Activated CD4-positive, CD25-positive, alpha-beta regulatory T cell treated with anti-CD3 and anti-CD28 coated beads, Interleukin-2, amount 50 U/mL, for 16 hours (primary cell): ENCODE results near the gene EBF3.

ENCODE experiments used
- DNase-seq: peaks from one replicate; pipeline ENCODE4 v3.0.0-alpha.2; 2020; ENCODE audit warnings: low read depth, low spot score

The EBF3 gene

GRCh38 chr10:129945526-129945925 is 18.5 kb downstream of the EBF3 start:
- DNase-seq, result no peak

GRCh38 chr10:129945064-129945463 is 19.0 kb downstream of the EBF3 start:
- DNase-seq, result no peak

- no peak for DNase-seq
Observed at GRCh38 chr10:129944456-129944855, 19.6 kb downstream of the EBF3 start.

GRCh38 chr10:129942936-129943715 is 20.9 kb downstream of the EBF3 start:
- DNase-seq, result no peak

GRCh38 chr10:129942391-129942790 is 21.7 kb downstream of the EBF3 start:
- DNase-seq, result no peak

- no peak for DNase-seq
Observed at GRCh38 chr10:129942019-129942277, 22.1 kb downstream of the EBF3 start.

GRCh38 chr10:129941199-129942018 is 22.7 kb downstream of the EBF3 start:
- no peak for DNase-seq

GRCh38 chr10:129940617-129941198 is 23.4 kb downstream of the EBF3 start:
- DNase-seq, result no peak

GRCh38 chr10:129939416-129940275 is 24.4 kb downstream of the EBF3 start:
- no peak for DNase-seq

- DNase-seq, result no peak
Observed at GRCh38 chr10:129938460-129938859, 25.6 kb downstream of the EBF3 start.

- no peak for DNase-seq
Observed at GRCh38 chr10:129937351-129937751, 26.7 kb downstream of the EBF3 start.

- DNase-seq, result no peak
Observed at GRCh38 chr10:129936923-129937300, 27.2 kb downstream of the EBF3 start.

- no peak for DNase-seq
Observed at GRCh38 chr10:129936266-129936922, 27.7 kb downstream of the EBF3 start.

GRCh38 chr10:129935867-129936152 is 28.3 kb downstream of the EBF3 start:
- DNase-seq, result no peak

GRCh38 chr10:129935102-129935866 is 28.8 kb downstream of the EBF3 start:
- DNase-seq, result no peak

- no peak for DNase-seq
Observed at GRCh38 chr10:129934196-129934925, 29.7 kb downstream of the EBF3 start.

- DNase-seq, result no peak
Observed at GRCh38 chr10:129933456-129934092, 30.5 kb downstream of the EBF3 start.

- no peak for DNase-seq
Observed at GRCh38 chr10:129932751-129933433, 31.2 kb downstream of the EBF3 start.

GRCh38 chr10:129932182-129932581 is 31.9 kb downstream of the EBF3 start:
- no peak for DNase-seq
